IMR-90 (cell line): ENCODE results near the gene NOL12. TPM values are rescaled to one million over a fixed set of nuclear protein-coding genes. Genes with fewer than 3 reads are reported as not detected.

ENCODE experiments used
- ATAC-seq: fragments of 200-7000 bp; cut with Tn5 transposase; 2 replicates; pipeline ENCODE4 v1.9.1; 2020; ENCODE audit warnings: low read depth, mild to moderate bottlenecking, moderate library complexity
- BruUV-seq: library from RNA; stranded (reverse); fragments of 400-500 nt; replicated peaks from 2 replicates; lab custom pipeline; 2021; lab: Mats Ljungman, UMichigan
- CTCF ChIA-PET: fragments of 300-600 bp; formaldehyde crosslinking; extraction: SDS; loops from one replicate; lab custom pipeline; 2021; ENCODE audit warnings: antibody characterized with exemption; lab: Yijun Ruan, JAX
- POLR2A ChIA-PET: fragments of 300-600 bp; sonication (Branson Sonifier 250); formaldehyde crosslinking; loops from one replicate; lab custom pipeline; 2022; ENCODE audit warnings: antibody characterized with exemption; ENCODE audit not compliant: unreplicated experiment; lab: Charles Lee
- DNase-seq: peaks from one replicate; pipeline ENCODE4 v3.0.0; 2013
- H2AFZ ChIP-seq: replicated peaks from 2 replicates; pipeline ENCODE3; 2013; ENCODE audit warnings: low read length, mild to moderate bottlenecking; ENCODE audit not compliant: poor library complexity
- H2AK5ac ChIP-seq: 2 replicates; pipeline ENCODE4 v1.6.1; 2013; ENCODE audit warnings: low read depth, low read length, inconsistent platforms
- H2AK9ac ChIP-seq: replicated peaks from 2 replicates; pipeline ENCODE3; 2013; ENCODE audit warnings: mild to moderate bottlenecking, low read depth, low read length, moderate library complexity; ENCODE audit not compliant: poor library complexity
- H2BK120ac ChIP-seq: 2 replicates; pipeline ENCODE4 v1.6.1; 2013; ENCODE audit warnings: low read depth, low read length, inconsistent platforms
- H2BK15ac ChIP-seq: 3 replicates; pipeline ENCODE4 v1.6.1; 2013; ENCODE audit warnings: low read depth, low read length, inconsistent platforms
- H2BK20ac ChIP-seq: 2 replicates; pipeline ENCODE4 v1.6.1; 2013; ENCODE audit warnings: low read depth, mild to moderate bottlenecking, inconsistent platforms, low read length, moderate library complexity
- H2BK5ac ChIP-seq: 2 replicates; pipeline ENCODE4 v1.6.1; 2013; ENCODE audit warnings: mild to moderate bottlenecking, low read depth, low read length, inconsistent platforms; ENCODE audit not compliant: poor library complexity, severe bottlenecking
- H3K14ac ChIP-seq: replicated peaks from 2 replicates; pipeline ENCODE4 v1.6.1; 2013; ENCODE audit warnings: low read depth, low read length, inconsistent platforms
- H3K18ac ChIP-seq: 2 replicates; pipeline ENCODE4 v1.6.1; 2013; ENCODE audit warnings: low read depth, low read length, control low read depth
- H3K23ac ChIP-seq: 2 replicates; pipeline ENCODE4 v1.6.1; 2013; ENCODE audit warnings: low read depth, low read length, inconsistent platforms
- H3K27ac ChIP-seq: 2 replicates; pipeline ENCODE4 v1.5.1; 2013; ENCODE audit warnings: mild to moderate bottlenecking, control low read depth, low read length; ENCODE audit not compliant: insufficient read depth
- H3K27me3 ChIP-seq: 2 replicates; pipeline ENCODE4 v1.6.1; 2013; ENCODE audit warnings: low read length; ENCODE audit not compliant: control insufficient read depth, insufficient read depth
- H3K36me3 ChIP-seq: 2 replicates; pipeline ENCODE4 v1.6.1; 2013; ENCODE audit warnings: low read length, mixed read lengths; ENCODE audit not compliant: control insufficient read depth, insufficient read depth
- H3K4ac ChIP-seq: 2 replicates; pipeline ENCODE4 v1.6.1; 2013; ENCODE audit warnings: low read depth, low read length, inconsistent platforms
- H3K4me1 ChIP-seq: 2 replicates; pipeline ENCODE4 v1.6.1; 2013; ENCODE audit warnings: low read length, mixed read lengths; ENCODE audit not compliant: control insufficient read depth, insufficient read depth
- H3K4me2 ChIP-seq: 2 replicates; pipeline ENCODE4 v1.6.1; 2013; ENCODE audit warnings: low read depth, mild to moderate bottlenecking, control low read depth, low read length, moderate library complexity
- H3K4me3 ChIP-seq: 2 replicates; pipeline ENCODE4 v1.5.1; 2013; ENCODE audit warnings: low read depth, mild to moderate bottlenecking, control low read depth, low read length, moderate library complexity; ENCODE audit not compliant: insufficient read depth
- H3K56ac ChIP-seq: 2 replicates; pipeline ENCODE4 v1.6.1; 2013; ENCODE audit warnings: low read length, inconsistent platforms; ENCODE audit not compliant: insufficient read depth; ENCODE audit errors: extremely low read depth
- H3K79me1 ChIP-seq, 2 experiments: 2 replicates each; pipeline ENCODE4 v1.6.1; 2013; ENCODE audit warnings: low read length in 2 of 2, inconsistent platforms in 1 of 2, low read depth in 1 of 2
- H3K9ac ChIP-seq: 2 replicates; pipeline ENCODE4 v1.6.1; 2013; ENCODE audit warnings: low read depth, low read length, control low read depth
- H3K9me1 ChIP-seq: 2 replicates; pipeline ENCODE4 v1.6.1; 2013; ENCODE audit warnings: low read length, inconsistent platforms; ENCODE audit not compliant: insufficient read depth
- H3K9me3 ChIP-seq: 2 replicates; pipeline ENCODE4 v1.6.1; 2013; ENCODE audit warnings: low read length; ENCODE audit not compliant: control insufficient read depth, insufficient read depth
- H4K20me1 ChIP-seq: 2 replicates; pipeline ENCODE4 v1.6.1; 2013; ENCODE audit warnings: low read length, inconsistent platforms; ENCODE audit not compliant: insufficient read depth
- H4K5ac ChIP-seq: 2 replicates; pipeline ENCODE4 v1.6.1; 2013; ENCODE audit warnings: mild to moderate bottlenecking, low read depth, low read length, control low read depth
- H4K8ac ChIP-seq, 2 experiments: 2 replicates each; pipeline ENCODE4 v1.6.1; 2013; ENCODE audit warnings: low read depth in 2 of 2, low read length in 2 of 2, control low read depth in 1 of 2, inconsistent platforms in 1 of 2
- H4K91ac ChIP-seq: 2 replicates; pipeline ENCODE4 v1.6.1; 2013; ENCODE audit warnings: low read depth, low read length, inconsistent platforms; ENCODE audit not compliant: insufficient read depth
- BHLHE40 ChIP-seq: fragments of 150-350 bp; IDR thresholded peaks from 2 replicates; pipeline ENCODE4 v1.6.1; 2016; ENCODE audit warnings: mild to moderate bottlenecking, low read depth, low read length
- CEBPB ChIP-seq: IDR thresholded peaks from 2 replicates; pipeline ENCODE4 v1.6.1; 2012; ENCODE audit warnings: low read depth, low read length, improper control_type of control experiment
- CTCF ChIP-seq: conservative IDR thresholded peaks from 2 replicates; pipeline ENCODE4 v1.5.1; 2012; ENCODE audit warnings: mild to moderate bottlenecking, low read depth, low read length, improper control_type of control experiment
- ELK1 ChIP-seq: fragments of 150-350 bp; IDR thresholded peaks from 2 replicates; pipeline ENCODE4 v1.6.1; 2016; ENCODE audit warnings: low read depth, mild to moderate bottlenecking, low read length, moderate library complexity, borderline replicate concordance
- FOS ChIP-seq: fragments of 150-350 bp; IDR thresholded peaks from 2 replicates; pipeline ENCODE4 v1.6.1; 2016; ENCODE audit warnings: low read depth, low read length
- MAFK ChIP-seq: IDR thresholded peaks from 2 replicates; pipeline ENCODE4 v1.6.1; 2012; ENCODE audit warnings: low read depth, low read length, improper control_type of control experiment
- MAZ ChIP-seq: IDR thresholded peaks from 2 replicates; pipeline ENCODE4 v1.6.1; 2012; ENCODE audit warnings: low read depth, mild to moderate bottlenecking, low read length, improper control_type of control experiment, moderate library complexity, borderline replicate concordance
- MXI1 ChIP-seq: IDR thresholded peaks from 2 replicates; pipeline ENCODE4 v1.6.1; 2012; ENCODE audit warnings: low read depth, mild to moderate bottlenecking, low read length, moderate library complexity, borderline replicate concordance
- NFE2L2 ChIP-seq: fragments of 150-350 bp; IDR thresholded peaks from 2 replicates; pipeline ENCODE4 v1.6.1; 2016; ENCODE audit warnings: low read depth, mild to moderate bottlenecking, low read length
- POLR2A ChIP-seq: IDR thresholded peaks from 2 replicates; pipeline ENCODE4 v1.6.1; 2012; ENCODE audit warnings: mild to moderate bottlenecking, low read depth, low read length
- RAD21 ChIP-seq: IDR thresholded peaks from 2 replicates; pipeline ENCODE4 v1.6.1; 2012; ENCODE audit warnings: low read length, improper control_type of control experiment
- RCOR1 ChIP-seq: IDR thresholded peaks from 2 replicates; pipeline ENCODE4 v1.6.1; 2012; ENCODE audit warnings: mild to moderate bottlenecking, low read length, improper control_type of control experiment; ENCODE audit not compliant: insufficient replicate concordance
- RFX5 ChIP-seq: IDR thresholded peaks from 2 replicates; pipeline ENCODE4 v1.8.0; 2012; ENCODE audit warnings: low read depth, mild to moderate bottlenecking, low read length, moderate library complexity
- USF2 ChIP-seq: fragments of 150-350 bp; IDR thresholded peaks from 2 replicates; pipeline ENCODE4 v1.6.1; 2017; ENCODE audit warnings: mild to moderate bottlenecking, antibody characterized with exemption, low read length, low read depth
- WGBS, 2 experiments: methylation state at CpG; one replicate each; pipeline versions ENCODE4 v1.1.5 to v1.1.7; 2013; ENCODE audit warnings: missing lambda C conversion rate in 2 of 2; ENCODE audit not compliant: insufficient read length in 1 of 2; ENCODE audit errors: extremely low coverage in 2 of 2; 5-methylcytosine and 5-hydroxymethylcytosine counted together
- dilution Hi-C: fragments of 300-500 bp; cut with HindIII; formaldehyde crosslinking; loops from one replicate; pipeline ENCODE4 v1.14.3; 2018; ENCODE audit warnings: low sequenced_read_pairs; ENCODE audit not compliant: unreplicated experiment
- in situ Hi-C: fragments of 300-500 bp; cut with MboI; formaldehyde crosslinking; loops from 3 replicates; pipeline ENCODE4 v1.14.3; 2019; ENCODE audit warnings: low sequenced_read_pairs, inconsistent platforms, mixed read lengths
- intact Hi-C: fragments of 100-400 bp; cut with micrococcal nuclease; formaldehyde crosslinking; loops from 2 replicates; pipeline ENCODE4 v1.10.0; 2022
- polyA plus RNA-seq, 3 experiments: library from polyadenylated mRNA; depleted of rRNA; stranded (reverse); fragments of >200 nt; gene quantifications; 2 replicates each; pipeline ENCODE4 v1.2.3, GENCODE V29; 2012; ENCODE audit warnings: low replicate concordance in 1 of 3
- total RNA-seq: library from RNA; depleted of rRNA; stranded (reverse); fragments of >200 nt; gene quantifications from 2 replicates; pipeline ENCODE4 v1.2.3, GENCODE V29; 2012

Gene NOL12
- total and polyA plus RNA-seq, 2 of the 4 experiments (the other 2 are of a cell fraction) = 16.0 to 25.6 TPM

GRCh38 chr22:37733625-37734401 lies 47.7 kb downstream of the NOL12 start (continued):
- no peak for TF ChIP-seq POLR2A

GRCh38 chr22:37734402-37734700 lies 48.2 kb downstream of the NOL12 start:
- H3K14ac ChIP-seq = no peak overlapping the region
- H3K36me3 ChIP-seq = no peaks in the 10 kb centered on the region
- H2BK20ac ChIP-seq = no peak overlapping the region
- H3K18ac ChIP-seq = no peak overlapping the region
- H3K27ac ChIP-seq = no peak overlapping the region
- no peak overlapping the region for H4K91ac ChIP-seq
- no peak overlapping the region for H3K4me3 ChIP-seq
- no peak overlapping the region for H3K56ac ChIP-seq
- H3K4me2 ChIP-seq = no peak overlapping the region
- WGBS, 2 experiments = 89% methylated on average over 5 of the region's 6 CpGs; no CpG with 5 or more reads in 1 of the 2 experiments
- DNase-seq (no peak), ATAC-seq (no peak)
- no peak overlapping the region for H2BK120ac ChIP-seq
- H3K23ac ChIP-seq = no peak overlapping the region
- ChIA-PET CTCF (no interaction called here), POLR2A (no interaction called here)
- no peak overlapping the region for H2AK5ac ChIP-seq
- in situ Hi-C loops (no loop called here), intact Hi-C loops (no loop called here), dilution Hi-C loops (no loop called here)
- no peak overlapping the region for H2BK5ac ChIP-seq
- H3K9me1 ChIP-seq = peaks cover 6% of the 10 kb centered on the region; the same call in 1 of the 2 replicates
- H3K9ac ChIP-seq = no peak overlapping the region
- H4K5ac ChIP-seq = no peak overlapping the region
- no peak overlapping the region for H4K8ac ChIP-seq
- no peak overlapping the region for H2AK9ac ChIP-seq
- H3K4me1 ChIP-seq = peaks cover 8% of the 10 kb centered on the region
- H3K9me3 ChIP-seq = no peaks in the 10 kb centered on the region
- no peaks in the 10 kb centered on the region for H4K20me1 ChIP-seq
- H3K79me1 ChIP-seq = no peaks in the 10 kb centered on the region
- no peak overlapping the region for H3K4ac ChIP-seq
- no peak overlapping the region for H2BK15ac ChIP-seq
- H2AFZ ChIP-seq = no peak overlapping the region
- H3K27me3 ChIP-seq = no peaks in the 10 kb centered on the region
- no TSS peak for BruUV-seq
- TF ChIP-seq CTCF (no peak), MAZ (no peak), RCOR1 (no peak), RFX5 (no peak), FOS (no peak), MAFK (no peak), BHLHE40 (no peak), ELK1 (no peak), RAD21 (no peak), NFE2L2 (no peak), CEBPB (no peak), MXI1 (no peak), USF2 (no peak)
